IMR-90 (cell line): Measurements from ENCODE around the gene LDLRAD4.

Experiments
- BHLHE40 ChIP-seq: fragments of 150-350 bp; IDR thresholded peaks from 2 replicates; pipeline ENCODE4 v1.6.1; 2016; ENCODE audit warnings: mild to moderate bottlenecking, low read depth, low read length
- CEBPB ChIP-seq: IDR thresholded peaks from 2 replicates; pipeline ENCODE4 v1.6.1; 2012; ENCODE audit warnings: low read depth, low read length, improper control_type of control experiment
- CHD1 ChIP-seq: IDR thresholded peaks from 2 replicates; pipeline ENCODE4 v1.6.1; 2012; ENCODE audit warnings: low read depth, low read length, improper control_type of control experiment
- FOS ChIP-seq: fragments of 150-350 bp; IDR thresholded peaks from 2 replicates; pipeline ENCODE4 v1.6.1; 2016; ENCODE audit warnings: low read depth, low read length
- MAFK ChIP-seq: IDR thresholded peaks from 2 replicates; pipeline ENCODE4 v1.6.1; 2012; ENCODE audit warnings: low read depth, low read length, improper control_type of control experiment
- MAZ ChIP-seq: IDR thresholded peaks from 2 replicates; pipeline ENCODE4 v1.6.1; 2012; ENCODE audit warnings: low read depth, mild to moderate bottlenecking, low read length, improper control_type of control experiment, moderate library complexity, borderline replicate concordance
- POLR2A ChIP-seq: IDR thresholded peaks from 2 replicates; pipeline ENCODE4 v1.6.1; 2012; ENCODE audit warnings: mild to moderate bottlenecking, low read depth, low read length
- RAD21 ChIP-seq: IDR thresholded peaks from 2 replicates; pipeline ENCODE4 v1.6.1; 2012; ENCODE audit warnings: low read length, improper control_type of control experiment
- RCOR1 ChIP-seq: IDR thresholded peaks from 2 replicates; pipeline ENCODE4 v1.6.1; 2012; ENCODE audit warnings: mild to moderate bottlenecking, low read length, improper control_type of control experiment; ENCODE audit not compliant: insufficient replicate concordance
- RFX5 ChIP-seq: IDR thresholded peaks from 2 replicates; pipeline ENCODE4 v1.8.0; 2012; ENCODE audit warnings: low read depth, mild to moderate bottlenecking, low read length, moderate library complexity
- SMC3 ChIP-seq: fragments of 150-350 bp; IDR thresholded peaks from 2 replicates; pipeline ENCODE4 v1.6.1; 2016; ENCODE audit warnings: low read depth, mild to moderate bottlenecking, antibody characterized with exemption, low read length, moderate library complexity
- TF ChIP-seq, protein P1 (sequence below): conservative IDR thresholded peaks from 2 replicates; pipeline ENCODE4 v1.5.1; 2012; ENCODE audit warnings: mild to moderate bottlenecking, low read depth, low read length, improper control_type of control experiment
- TF ChIP-seq, protein P2 (sequence below): fragments of 150-350 bp; IDR thresholded peaks from 2 replicates; pipeline ENCODE4 v1.6.1; 2016; ENCODE audit warnings: low read depth, mild to moderate bottlenecking, low read length, moderate library complexity, borderline replicate concordance

DNA sequence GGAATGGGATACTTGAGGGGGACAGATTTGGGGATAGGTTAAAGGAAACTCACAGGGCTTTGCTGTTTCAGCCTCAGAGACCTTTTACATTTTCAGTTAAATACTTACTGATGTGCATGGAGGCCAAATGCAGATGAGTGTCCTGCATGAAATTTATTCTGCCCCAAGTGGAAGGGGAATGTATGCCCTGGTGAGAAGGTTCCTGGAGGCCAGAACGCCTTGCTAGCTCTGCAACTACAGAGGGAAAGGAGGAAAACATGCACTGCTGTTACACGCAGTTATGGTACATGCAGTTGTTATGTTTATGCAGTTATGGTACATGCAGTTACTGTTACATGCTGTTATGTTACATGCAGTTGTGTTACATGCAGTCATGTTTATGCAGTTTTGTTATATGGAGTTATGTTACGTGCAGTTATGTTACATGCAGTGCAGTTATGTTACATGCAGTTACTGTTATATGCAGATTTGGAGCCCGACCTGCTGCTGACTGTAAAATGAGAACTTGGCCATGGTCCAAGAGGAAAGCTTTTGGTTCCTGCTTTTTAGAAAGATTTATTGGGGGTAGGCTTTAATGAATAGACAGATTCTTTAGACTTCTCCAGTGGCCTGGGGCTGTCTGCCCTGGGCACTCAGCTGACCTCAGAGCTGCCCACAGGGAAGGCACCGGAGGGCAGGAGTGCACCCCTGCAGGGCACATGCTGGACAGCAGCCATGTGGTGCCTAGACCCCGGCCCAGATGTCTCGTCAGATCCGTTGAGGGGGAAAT lies 84.1 kb downstream of the LDLRAD4 start:
- TF ChIP-seq, protein P1, sequence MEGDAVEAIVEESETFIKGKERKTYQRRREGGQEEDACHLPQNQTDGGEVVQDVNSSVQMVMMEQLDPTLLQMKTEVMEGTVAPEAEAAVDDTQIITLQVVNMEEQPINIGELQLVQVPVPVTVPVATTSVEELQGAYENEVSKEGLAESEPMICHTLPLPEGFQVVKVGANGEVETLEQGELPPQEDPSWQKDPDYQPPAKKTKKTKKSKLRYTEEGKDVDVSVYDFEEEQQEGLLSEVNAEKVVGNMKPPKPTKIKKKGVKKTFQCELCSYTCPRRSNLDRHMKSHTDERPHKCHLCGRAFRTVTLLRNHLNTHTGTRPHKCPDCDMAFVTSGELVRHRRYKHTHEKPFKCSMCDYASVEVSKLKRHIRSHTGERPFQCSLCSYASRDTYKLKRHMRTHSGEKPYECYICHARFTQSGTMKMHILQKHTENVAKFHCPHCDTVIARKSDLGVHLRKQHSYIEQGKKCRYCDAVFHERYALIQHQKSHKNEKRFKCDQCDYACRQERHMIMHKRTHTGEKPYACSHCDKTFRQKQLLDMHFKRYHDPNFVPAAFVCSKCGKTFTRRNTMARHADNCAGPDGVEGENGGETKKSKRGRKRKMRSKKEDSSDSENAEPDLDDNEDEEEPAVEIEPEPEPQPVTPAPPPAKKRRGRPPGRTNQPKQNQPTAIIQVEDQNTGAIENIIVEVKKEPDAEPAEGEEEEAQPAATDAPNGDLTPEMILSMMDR = no peak
- TF ChIP-seq RCOR1 = no peak
- no peak for TF ChIP-seq POLR2A
- no peak for TF ChIP-seq RAD21
- TF ChIP-seq, protein P2, sequence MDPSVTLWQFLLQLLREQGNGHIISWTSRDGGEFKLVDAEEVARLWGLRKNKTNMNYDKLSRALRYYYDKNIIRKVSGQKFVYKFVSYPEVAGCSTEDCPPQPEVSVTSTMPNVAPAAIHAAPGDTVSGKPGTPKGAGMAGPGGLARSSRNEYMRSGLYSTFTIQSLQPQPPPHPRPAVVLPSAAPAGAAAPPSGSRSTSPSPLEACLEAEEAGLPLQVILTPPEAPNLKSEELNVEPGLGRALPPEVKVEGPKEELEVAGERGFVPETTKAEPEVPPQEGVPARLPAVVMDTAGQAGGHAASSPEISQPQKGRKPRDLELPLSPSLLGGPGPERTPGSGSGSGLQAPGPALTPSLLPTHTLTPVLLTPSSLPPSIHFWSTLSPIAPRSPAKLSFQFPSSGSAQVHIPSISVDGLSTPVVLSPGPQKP = no peak
- no peak for TF ChIP-seq CEBPB
- TF ChIP-seq RFX5 = no peak
- no peak for TF ChIP-seq SMC3
- no peak for TF ChIP-seq FOS
- TF ChIP-seq MAZ = no peak
- TF ChIP-seq MAFK = no peak
- TF ChIP-seq BHLHE40 = no peak
- TF ChIP-seq CHD1 = no peak
